ENCODE results near the gene HASPIN. TPM values are rescaled to one million over a fixed set of nuclear protein-coding genes. Genes with fewer than 3 reads are reported as not detected.

HASPIN gene
- total and polyA plus RNA-seq, 9 of the 15 experiments (the other 6 are each of a cell fraction or from before 2014, with no cell fraction given), result 0.81 to 13.5 (median 9.9) TPM

DNA sequence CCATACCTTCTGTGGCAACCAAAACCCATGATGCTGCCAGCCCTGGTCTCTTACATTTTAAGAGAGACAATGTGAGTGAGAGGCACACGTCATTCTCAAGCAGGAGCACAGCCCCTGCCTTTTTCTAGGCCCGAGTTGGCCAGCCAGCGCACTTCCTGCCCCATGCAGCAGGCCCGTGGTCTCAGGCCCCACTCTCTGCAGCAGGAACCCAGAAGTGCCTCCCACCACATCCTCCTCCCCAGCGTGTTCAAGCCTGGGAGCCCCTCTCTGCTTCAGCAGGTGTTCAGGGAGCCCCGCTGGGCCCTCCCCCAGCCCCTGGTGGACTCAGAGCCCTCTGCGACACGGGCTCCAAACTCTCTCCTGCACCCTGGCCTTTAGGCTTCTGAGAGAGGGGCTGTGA is 46.8 kb downstream of the HASPIN start:
- Histone ChIP-seq H3K27me3 (ENCODE audit: control insufficient read depth in 2 of 2, insufficient read depth in 2 of 2, low read length in 2 of 2) (no peaks in the 10 kb centered on the region), H3K9me1 (ENCODE audit: control insufficient read depth, insufficient read depth, low read length) (no peaks in the 10 kb centered on the region), H3K79me2 (ENCODE audit: control insufficient read depth, insufficient read depth, low read length) (no peaks in the 10 kb centered on the region), H3K9ac (ENCODE audit: insufficient read depth in 1 of 2, low read depth in 2 of 2, low read length in 2 of 2) (peak overlapping the region in 1 of 2 experiments; percentile 13; a peak in 1 of 4 replicates), H3K27ac (ENCODE audit: extremely low read depth, low read depth, low read length) (no peak overlapping the region), H3K9me3 (replicated peaks; ENCODE audit: control insufficient read depth, insufficient read depth, low read depth, low read length) (no peaks in the 10 kb centered on the region), H3K36me3 (ENCODE audit: control insufficient read depth, insufficient read depth, low read length) (no peaks in the 10 kb centered on the region), H3K4me3 (no peak overlapping the region), H2AFZ (ENCODE audit: low read depth, low read length) (no peak overlapping the region), H3K4me2 (ENCODE audit: insufficient read depth, low read length) (no peak overlapping the region), H3K4me1 (replicated peaks in 1 of 2; ENCODE audit: control insufficient read depth in 2 of 2, insufficient read depth in 2 of 2, low read length in 2 of 2) (peaks cover 4 to 6% of the 10 kb centered on the region in 2 experiments; a peak in 3 of 5 replicates), H4K20me1 (replicated peaks; ENCODE audit: control insufficient read depth, insufficient read depth, low read length) (no peaks in the 10 kb centered on the region)
- no TSS peak for BruUV-seq (replicated peaks)
- no peak for FAIRE-seq
- TF ChIP-seq CAMTA2 (CRISPR knock-in tag; conservative IDR thresholded peaks at IDR 0.05), result no peak
- intact Hi-C loops (cut with micrococcal nuclease) (no loop called here), in situ Hi-C loops (cut with MboI) (no loop called here)
- ChIA-PET CTCF (ENCODE audit: low intra/inter-chr PET ratio) (no interaction called here), POLR2A (no interaction called here)
- 17% methylated on average over 6 of the region's 8 CpGs for WGBS (ENCODE audit: insufficient coverage, low coverage, missing lambda C conversion rate)
- DNase-seq (ENCODE audit: extremely low read depth in 1 of 4, low spot score in 3 of 4), result no peak
- no peak for ATAC-seq

DNA sequence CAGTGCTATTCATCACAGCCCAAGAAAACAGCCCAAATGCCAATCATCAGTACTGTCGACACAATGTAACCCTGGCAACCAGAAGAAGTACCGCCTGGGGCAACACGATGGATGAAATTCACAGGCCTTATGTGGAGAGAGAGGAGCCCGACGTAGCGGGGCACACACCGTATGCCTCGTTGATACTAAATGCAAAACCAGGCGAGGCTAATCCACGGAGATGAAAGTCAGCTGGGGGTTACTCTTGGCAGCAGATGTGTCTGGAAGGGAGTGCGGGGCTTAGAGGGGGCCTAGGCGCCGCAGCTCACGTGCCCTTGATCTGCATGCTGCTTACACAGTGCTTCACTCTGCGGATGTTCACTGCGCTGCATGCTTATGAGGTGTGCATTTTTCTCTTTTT is 47.4 kb downstream of the HASPIN start:
- no peak for DNase-seq (ENCODE audit: extremely low read depth in 1 of 4, low spot score in 3 of 4)
- TF ChIP-seq GTF2E2 (tag; IDR thresholded peaks at IDR 0.05) (no peak), HNRNPL (IDR thresholded peaks at IDR 0.05; ENCODE audit: low read depth, low read length) (no peak), RFX1 (IDR thresholded peaks at IDR 0.05) (peak; percentile 44), ZZZ3 (IDR thresholded peaks at IDR 0.05) (no peak), TEAD1 (CRISPR knock-in tag; IDR thresholded peaks at IDR 0.05) (no peak), ELF4 (CRISPR knock-in tag; IDR thresholded peaks at IDR 0.05) (no peak), PPARD (CRISPR knock-in tag; IDR thresholded peaks at IDR 0.05) (no peak), ZNF408 (CRISPR knock-in tag; IDR thresholded peaks at IDR 0.05; ENCODE audit: low read depth) (no peak), CC2D1A (IDR thresholded peaks at IDR 0.05) (no peak), PML (IDR thresholded peaks at IDR 0.05; ENCODE audit: low read length) (no peak), PRDM10 (IDR thresholded peaks at IDR 0.05; ENCODE audit: partially characterized antibody) (no peak)
- TF ChIP-seq, protein P1, sequence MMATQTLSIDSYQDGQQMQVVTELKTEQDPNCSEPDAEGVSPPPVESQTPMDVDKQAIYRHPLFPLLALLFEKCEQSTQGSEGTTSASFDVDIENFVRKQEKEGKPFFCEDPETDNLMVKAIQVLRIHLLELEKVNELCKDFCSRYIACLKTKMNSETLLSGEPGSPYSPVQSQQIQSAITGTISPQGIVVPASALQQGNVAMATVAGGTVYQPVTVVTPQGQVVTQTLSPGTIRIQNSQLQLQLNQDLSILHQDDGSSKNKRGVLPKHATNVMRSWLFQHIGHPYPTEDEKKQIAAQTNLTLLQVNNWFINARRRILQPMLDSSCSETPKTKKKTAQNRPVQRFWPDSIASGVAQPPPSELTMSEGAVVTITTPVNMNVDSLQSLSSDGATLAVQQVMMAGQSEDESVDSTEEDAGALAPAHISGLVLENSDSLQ (IDR thresholded peaks at IDR 0.05), result 0 out of 2 replicates have a peak, but pooled peaks have one; percentile 6

More for the DNA sequence above, 47.4 kb downstream of the HASPIN start:
- no peak overlapping the region for H3K9ac ChIP-seq (ENCODE audit: insufficient read depth in 1 of 2, low read depth in 2 of 2, low read length in 2 of 2)
- no peaks in the 10 kb centered on the region for H4K20me1 ChIP-seq (replicated peaks; ENCODE audit: control insufficient read depth, insufficient read depth, low read length)
- no peaks in the 10 kb centered on the region for H3K79me2 ChIP-seq (ENCODE audit: control insufficient read depth, insufficient read depth, low read length)
- no peaks in the 10 kb centered on the region for H3K36me3 ChIP-seq (ENCODE audit: control insufficient read depth, insufficient read depth, low read length)
- no peaks in the 10 kb centered on the region for H3K27me3 ChIP-seq (ENCODE audit: control insufficient read depth in 2 of 2, insufficient read depth in 2 of 2, low read length in 2 of 2)
- FAIRE-seq (no peak), ATAC-seq (no peak)
- POLR2A ChIA-PET, result interaction anchor here (0.7 kb wide), 1 partner anchor 18 kb away, joined by 4 read pairs; no protein-coding TSS in a partner anchor
- no peaks in the 10 kb centered on the region for H3K9me3 ChIP-seq (replicated peaks; ENCODE audit: control insufficient read depth, insufficient read depth, low read depth, low read length)
- in situ Hi-C loops (cut with MboI), result no loop called here
- H3K4me1 ChIP-seq (replicated peaks in 1 of 2; ENCODE audit: control insufficient read depth in 2 of 2, insufficient read depth in 2 of 2, low read length in 2 of 2), result no peaks in the 10 kb centered on the region; a peak in 2 of 5 replicates
- intact Hi-C loops (cut with micrococcal nuclease), result no loop called here
- CTCF ChIA-PET (ENCODE audit: low intra/inter-chr PET ratio), result no interaction called here
- no peak overlapping the region for H2AFZ ChIP-seq (ENCODE audit: low read depth, low read length)
- no peak overlapping the region for H3K4me3 ChIP-seq
- no peaks in the 10 kb centered on the region for H3K9me1 ChIP-seq (ENCODE audit: control insufficient read depth, insufficient read depth, low read length)
- BruUV-seq (replicated peaks), result no TSS peak
- 55% methylated on average over 11 of the region's 16 CpGs for WGBS (ENCODE audit: insufficient coverage, low coverage, missing lambda C conversion rate)
- no peak overlapping the region for H3K27ac ChIP-seq (ENCODE audit: extremely low read depth, low read depth, low read length)
- no peak overlapping the region for H3K4me2 ChIP-seq (ENCODE audit: insufficient read depth, low read length)
